Fibroblast of skin of left quadriceps (primary cell): ENCODE results near the gene KCNJ6.
"Not testable (repeated sequence)": the region's sequence is repeated elsewhere in the genome, so short reads cannot be mapped to it uniquely, and the experiment has no call there.

Experiments
- DNase-seq, 2 experiments: peaks; one replicate each; pipeline ENCODE4 v3.0.0-alpha.2; 2013; ENCODE audit warnings: low read depth in 2 of 2

The KCNJ6 gene

DNA sequence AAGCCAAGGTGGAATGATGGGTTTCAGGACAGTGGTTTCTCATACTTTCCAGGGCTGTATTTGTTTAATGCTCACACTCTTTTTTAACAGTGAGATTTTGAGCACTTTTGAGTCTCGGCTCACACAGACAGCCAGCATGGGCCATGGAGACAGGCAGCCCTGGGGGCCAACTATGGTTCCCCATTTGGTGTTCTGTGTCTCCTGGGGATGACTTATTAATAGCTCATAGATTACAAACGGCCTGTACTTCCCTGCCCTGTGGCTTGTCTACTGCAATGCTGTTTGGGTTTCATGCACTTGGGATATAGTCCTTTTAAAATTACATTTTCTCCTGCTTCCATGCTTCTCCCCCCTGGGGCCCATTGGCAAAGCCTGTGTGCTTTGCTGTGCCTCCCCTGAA, 178.3 kb downstream of the KCNJ6 start:
- no peak for DNase-seq

DNA sequence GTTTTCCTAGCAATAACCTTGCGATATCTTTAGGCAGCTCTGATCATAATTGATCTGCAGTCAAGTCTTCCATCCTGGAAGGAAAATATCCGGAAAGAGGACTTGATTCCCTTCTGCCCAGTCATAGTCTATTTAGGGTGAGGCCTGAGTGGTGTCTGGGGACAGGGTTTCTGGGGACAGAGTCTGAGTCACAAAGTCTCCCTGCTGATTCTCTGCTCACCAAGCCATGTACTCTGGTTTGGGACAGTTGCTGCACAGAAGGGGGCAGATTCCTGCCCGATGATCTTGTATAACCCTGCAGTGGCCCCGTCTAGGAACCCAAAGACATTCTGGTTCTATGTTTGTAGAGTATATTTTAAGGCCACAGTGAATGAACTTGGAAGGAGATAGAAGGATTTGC, 178.8 kb downstream of the KCNJ6 start:
- no peak for DNase-seq

DNA sequence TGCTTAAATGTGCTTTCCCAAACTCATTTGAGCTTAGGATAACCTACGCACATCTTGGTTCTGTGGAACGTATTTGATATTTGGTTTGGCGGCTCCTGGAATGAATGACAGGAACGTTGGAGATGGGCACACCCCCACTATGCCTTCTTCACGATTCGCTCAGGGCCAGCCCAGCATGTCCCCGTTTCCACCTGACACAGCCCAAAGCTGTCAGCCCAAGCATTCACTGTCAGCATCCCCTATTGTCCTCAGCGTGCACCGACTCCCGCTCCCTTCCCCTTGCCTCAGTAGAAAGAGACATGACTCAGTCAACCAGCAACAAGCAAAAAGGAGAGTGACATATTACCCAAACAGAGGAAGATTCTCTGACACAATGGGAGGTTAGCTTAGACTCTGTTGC, 181.4 kb downstream of the KCNJ6 start:
- DNase-seq = no peak

DNA sequence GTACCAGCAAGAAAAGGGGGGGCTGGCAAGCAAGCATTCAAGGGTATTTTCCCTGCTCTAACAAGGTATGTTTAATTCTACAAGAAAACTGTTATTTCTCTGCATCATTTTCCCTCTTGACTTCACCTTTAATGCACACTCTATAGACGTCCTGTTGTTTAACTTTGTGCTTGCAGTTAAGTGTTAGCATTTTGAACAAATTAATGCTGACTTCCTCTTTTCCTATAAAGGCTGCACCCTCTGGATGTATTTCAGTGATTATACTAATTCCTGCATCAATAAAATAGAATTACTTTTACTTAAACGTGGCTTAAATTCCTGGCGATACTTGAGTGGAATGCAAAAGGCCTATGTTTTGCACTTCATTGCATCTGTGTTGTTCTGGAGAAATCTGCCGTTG, 183.3 kb downstream of the KCNJ6 start:
- DNase-seq = no peak

DNA sequence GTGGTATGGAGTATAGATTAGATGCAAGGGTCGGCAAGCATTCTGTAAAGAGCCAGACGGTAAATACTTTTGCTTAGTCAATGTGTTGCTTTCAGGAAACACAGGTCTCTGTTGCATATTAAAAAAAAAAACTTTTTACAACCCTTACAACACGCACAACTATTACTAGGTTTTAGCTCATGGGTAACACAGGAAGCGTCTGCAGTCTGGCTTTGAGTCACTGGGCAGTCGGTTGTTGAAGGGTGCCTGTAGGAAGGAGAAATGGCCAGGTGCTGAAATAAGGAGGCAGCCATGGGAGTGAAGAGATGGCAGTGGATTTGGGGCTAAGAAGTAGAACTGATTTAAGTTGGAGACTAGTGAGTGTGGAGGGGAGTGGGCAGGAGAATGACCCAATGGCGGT, 192.1 kb downstream of the KCNJ6 start:
- DNase-seq = no peak

DNA sequence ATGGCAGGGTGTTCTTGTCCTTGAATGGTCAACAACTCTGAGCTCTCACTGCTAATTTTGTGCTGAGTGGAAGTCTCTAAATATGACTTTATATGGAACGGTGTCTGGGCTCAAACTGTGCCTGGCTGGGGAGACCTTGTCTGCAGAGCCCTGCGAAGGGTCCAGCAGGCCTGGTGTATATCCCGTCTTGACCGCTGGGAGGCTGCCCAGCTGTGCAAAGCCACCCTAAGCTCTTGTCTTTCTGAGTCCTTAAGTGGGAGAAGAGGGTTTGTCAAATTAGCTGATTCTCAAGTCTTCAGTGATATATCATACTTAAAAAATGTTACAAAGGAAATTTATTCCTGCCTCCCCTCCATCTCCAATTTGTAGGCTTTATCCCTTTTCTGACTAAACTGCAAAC, 198.7 kb downstream of the KCNJ6 start:
- DNase-seq = no peak

DNA sequence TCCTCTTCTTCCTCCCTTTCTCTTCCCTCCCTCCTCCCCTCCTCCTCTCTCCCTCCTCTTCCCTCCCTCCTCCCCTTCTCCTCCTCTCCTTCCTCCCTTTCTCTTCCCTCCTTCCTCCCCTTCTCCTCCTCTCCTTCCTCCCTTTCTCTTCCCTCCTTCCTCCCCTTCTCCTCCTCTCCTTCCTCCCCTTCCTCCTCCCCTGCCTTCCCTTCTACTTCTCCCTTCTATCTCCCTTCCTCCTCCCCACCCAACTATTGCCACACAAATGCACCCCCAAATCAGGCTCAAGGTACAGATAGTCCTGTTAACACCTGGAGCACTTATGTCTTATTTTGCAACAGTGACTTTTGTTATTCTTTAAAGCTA, 203.7 kb downstream of the KCNJ6 start:
- not testable (repeated sequence) for DNase-seq

DNA sequence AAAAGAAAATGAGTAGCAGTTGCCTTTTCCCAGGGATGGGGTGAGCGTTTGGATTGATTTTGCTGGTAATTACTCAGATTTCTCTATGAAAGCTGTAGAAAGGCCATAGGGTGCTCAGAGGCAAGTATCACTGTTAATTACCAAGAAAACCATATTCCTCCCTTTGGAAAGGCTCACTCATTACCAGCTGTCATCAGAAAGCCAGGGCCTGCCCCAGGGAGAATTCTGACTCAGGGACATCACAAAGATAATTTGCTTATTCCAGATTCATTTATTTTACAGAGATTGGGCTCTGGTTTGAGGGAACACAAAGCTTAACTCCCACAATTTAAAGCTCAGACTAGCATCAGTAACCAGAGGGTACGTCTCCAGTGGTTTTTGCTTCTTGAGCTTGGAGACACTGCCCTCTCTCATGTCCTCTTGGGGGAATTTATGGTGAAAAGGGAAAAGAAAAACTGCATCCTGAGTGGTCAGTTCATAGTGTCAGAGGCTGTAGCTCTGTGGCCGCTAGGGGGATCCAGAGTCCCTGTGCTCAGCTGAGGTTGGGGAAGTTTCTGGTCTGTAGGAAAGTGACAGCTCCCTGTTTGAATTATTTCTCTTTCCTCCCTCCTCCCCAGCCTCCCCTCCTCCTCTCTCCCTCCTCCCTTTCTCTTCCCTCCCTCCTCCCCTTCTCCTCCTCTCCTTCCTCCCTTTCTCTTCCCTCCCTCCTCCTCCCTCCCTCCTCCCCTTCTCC, 204.3 kb downstream of the KCNJ6 start:
- DNase-seq = peak; percentile 35 to 38

DNA sequence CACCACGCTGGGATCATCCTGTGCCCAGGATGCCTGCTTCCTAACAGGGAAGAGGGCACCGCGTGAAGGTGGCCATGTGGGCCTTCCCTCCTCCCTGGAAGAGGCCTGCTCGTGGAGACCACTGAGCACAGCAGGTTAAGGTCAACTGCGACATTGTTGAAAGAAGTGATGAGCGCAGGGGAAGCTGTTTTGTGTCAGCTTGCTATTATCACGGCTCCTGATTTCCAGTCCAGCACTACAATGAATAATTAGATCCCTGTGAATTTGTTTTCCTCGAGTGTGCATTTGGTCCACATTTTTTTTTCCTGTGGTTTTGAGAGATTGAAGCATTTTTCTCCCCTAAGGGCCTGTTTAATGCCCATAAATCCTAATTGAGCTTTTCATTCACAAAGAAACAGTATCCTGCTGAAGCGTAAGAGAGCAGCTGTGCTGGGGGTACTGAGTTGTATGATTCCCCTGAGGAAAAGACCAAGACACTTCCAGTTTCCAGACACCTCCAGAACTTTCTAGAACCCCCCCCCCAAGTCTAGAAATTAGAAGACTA, 204.9 kb downstream of the KCNJ6 start:
- DNase-seq = peak; percentile 21 to 30

DNA sequence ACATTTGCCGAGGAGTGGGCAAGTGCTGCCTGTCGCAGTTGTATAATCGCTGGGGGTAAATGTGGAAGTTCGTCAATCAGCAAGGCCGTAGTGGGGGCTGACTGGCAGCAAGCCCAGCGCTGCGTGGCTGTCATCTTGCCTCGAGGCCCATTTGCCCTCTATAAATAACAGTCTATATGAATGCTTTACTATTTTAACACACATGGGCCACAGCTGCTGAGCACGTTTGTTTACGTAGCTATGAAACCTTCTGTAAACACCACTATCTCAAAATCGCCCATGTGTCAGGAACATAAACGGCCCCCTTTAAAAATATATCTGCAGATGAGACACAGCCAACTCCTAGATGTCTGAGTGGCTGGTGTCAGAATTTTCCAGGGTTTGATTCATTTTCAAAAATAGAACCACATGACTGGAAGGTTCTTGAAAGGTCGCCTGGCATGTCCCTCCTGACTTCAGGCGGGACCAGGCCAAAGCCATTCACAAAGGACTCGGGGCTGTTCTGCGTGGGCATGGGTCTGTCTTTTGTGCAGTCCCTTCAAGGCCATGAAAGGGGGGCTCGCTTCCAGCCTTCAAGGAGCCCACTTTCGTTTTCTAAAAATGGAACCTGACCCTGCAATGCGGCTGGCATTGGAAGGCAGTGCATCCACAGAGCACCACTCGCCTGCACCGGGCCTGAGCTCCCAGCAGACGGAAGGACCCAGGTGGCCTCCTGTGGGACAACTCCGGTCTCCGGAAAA, 205.5 kb downstream of the KCNJ6 start:
- peak; percentile 52 to 65 for DNase-seq

DNA sequence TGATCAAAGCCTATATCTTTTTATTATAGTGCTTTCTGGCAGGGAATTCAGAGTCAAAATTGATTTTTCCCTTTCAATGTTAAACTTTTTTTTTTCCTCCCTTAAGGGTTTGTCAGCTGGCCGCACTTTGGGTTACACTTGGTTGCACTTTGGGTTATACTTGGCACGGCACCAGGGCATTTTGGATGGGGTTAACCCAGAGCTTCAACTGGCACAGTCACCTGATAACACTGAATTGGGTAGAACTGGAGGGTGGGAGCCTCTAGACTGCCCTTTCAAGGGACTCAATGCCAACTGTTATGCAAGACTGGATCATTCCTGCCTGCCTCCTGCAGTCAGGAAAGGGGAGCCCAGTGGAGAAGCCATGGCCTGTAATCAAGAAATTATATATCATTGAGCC, 211.5 kb downstream of the KCNJ6 start:
- DNase-seq = no peak

DNA sequence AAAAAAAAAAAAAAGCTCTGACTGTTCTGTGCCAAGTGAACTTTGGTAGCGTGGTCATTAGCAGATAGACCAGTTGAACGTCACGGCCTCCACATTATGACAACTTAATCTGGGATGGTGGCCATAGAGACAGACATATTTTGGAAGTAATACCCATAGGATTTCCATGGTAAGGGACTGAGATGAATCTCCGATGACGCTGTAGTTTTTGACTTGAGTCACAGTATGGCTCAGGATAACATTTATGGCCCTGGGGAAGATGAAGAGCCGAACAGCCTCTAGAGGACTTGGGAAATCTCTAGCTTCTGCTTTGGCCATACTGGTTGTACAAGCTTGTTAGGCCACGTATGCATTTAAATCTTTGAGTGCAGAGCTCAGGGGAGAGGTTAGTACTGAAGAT, 214.0 kb downstream of the KCNJ6 start:
- DNase-seq = no peak

DNA sequence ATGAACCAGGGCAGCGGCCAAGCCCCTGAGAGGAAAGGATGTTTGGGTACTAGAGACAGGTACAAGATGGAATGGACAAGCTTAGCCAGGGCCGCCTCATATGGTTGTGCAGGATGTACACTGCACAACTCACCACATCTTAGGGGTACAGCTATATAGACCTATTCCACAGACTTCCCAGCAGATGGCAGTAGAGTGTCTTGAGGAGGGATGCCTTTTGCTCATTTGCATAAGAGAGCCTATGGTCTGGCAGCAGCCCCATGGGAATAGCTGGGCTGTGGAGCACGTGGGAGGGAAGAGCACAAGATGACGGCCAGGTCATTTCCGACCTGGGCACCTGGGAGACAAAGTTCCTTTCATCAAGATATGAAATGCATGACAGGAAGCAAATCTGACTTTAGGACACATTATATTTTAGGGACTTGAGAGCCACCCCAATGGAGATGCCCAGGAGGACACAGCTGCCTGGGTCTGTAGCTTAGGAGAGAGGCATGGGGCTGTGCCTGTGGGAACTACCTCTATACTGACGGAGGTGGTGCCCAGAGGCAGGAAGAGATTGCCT, 215.5 kb downstream of the KCNJ6 start:
- peak; percentile 57 to 63 for DNase-seq

DNA sequence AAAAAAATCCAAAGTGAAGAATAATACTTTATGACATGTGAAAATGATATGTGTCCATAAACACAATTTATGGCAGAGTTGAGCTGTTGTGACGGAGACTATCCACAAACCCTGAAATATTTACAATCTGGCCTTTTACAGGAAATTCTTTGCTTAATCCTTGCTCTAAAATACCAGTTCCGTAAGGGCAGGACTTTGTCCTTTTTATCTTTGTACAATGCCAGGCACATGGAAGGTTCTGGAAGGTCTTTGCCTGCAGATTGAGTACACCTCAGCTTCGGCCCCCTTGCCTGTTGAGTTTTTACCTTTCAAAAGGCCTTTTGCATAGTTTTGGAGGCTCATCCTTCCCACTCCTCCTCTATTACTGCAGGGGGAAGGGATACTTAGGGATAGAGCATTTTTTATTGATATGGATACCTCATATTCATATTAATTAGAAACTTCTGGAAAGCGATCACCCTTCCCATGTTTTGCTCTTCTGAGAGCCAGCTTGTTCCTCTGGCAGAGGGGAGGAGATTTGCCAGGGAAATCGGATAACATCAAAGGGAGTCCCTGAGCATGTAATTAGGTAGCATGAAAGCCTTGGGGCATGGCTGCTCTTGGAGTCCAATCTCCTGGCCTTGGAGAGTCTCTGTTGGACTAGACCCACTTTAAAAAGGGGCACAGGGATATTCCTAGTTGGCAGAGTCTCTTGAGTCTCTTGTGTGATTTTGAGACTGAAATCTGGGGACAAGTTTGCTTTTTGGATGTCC, 217.1 kb downstream of the KCNJ6 start:
- DNase-seq = no peak

DNA sequence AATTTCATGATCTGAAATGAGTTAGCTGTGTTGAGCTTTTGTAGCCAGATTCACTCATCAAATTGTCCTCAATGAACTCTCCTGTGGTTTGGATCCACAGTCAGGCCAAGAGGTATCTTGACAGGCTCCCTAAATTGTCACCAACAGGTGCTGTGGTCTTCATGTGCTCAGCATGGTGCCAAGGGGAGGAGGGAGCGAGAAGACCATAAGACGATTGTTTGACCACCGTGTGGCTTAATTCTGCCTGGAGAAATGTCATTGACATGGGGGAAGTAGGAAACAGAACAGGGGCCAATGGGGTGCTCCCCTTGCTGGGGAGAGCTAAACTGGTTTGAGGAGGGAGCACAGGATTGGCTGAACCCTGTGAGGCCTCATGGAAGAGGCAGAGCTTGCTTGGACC, 219.3 kb downstream of the KCNJ6 start:
- DNase-seq = no peak

DNA sequence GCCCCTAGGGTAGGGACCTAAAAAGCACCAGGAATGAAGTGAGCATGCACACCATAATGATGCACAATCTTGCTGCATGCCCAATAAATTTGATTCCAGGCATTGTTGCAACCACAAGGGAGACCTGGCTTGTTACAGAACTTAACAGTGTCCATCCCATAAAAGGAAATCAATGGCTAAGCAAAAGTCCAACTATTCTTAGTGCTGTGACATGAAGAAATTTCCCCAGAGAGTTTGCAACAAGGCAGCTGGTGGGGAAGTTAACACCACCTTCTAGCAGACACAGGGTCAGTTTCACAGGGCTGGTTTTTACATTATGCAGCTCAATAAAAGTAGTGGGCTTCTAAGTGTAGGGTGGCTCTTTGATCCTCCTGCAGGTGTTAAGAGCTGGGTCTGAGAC, 221.1 kb downstream of the KCNJ6 start:
- no peak for DNase-seq

DNA sequence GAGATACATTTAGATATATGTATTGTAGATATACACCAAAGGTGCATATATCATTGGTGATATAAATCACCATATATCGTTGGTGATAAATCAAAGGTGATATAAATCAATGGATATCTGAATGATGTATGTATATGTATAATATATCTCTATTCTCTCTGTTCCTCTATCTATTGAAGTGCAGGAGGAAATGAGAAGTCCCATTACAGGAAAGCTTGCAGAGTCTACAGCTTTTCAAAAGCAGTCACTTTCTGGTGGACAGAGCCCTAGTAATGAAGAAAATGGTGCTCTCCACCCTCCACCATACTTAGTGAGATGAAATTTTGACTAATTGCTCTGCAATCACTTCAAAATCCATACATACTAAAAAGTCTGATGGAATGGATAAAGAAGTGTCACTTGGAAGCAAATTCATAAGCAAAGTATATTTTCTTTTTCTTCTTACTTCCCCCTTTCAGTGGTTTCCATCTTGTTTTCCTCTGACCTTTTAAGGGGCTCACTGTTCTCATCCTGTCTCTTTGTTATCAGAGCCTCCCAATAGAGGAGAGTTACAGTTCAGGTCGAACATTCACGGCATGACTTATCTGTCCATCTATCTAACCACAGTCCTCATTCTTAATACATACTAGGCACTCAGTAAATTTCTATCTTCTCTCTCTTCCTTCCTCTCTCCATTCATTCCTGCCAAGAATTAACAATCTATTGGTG, 227.2 kb downstream of the KCNJ6 start:
- no peak for DNase-seq

DNA sequence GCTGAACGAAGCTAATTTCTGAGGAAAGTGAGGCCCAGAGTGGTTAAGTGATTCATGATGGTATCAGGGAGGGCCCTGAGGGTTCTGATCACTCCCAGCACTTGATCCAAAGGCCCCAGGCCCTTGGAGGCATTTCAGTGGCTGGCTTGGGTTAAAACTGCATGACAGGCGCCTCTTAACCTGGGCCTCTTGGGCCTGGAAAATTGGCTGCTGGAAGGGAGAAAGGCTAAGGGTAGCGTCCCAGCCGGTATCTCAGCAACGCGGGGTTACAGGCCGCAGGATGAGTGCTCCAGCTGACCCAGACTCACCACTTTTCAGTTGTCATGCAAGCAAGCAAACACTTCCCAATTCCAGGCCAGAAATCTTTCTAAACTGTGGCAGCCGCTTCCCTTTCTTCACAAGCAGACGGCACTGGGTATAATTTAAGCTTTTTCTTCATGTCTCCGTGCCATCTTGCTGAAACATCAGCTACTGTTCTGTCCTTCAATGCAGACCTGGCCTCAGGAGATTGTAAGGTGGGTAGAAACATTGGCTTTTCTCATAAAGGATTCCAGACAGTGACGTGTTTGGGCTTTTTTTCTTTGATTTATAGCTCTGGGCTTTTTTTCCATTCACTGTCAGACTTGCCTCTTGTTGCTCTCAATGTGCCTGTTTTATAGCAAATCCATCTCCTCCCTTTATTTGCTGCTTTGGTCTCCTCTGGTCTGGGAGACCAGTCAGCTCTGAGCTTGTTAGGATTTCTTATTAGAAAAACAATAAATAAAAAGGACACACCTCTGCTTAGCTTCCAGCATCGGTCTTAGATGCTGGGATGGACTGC, 229.1 kb downstream of the KCNJ6 start:
- DNase-seq = no peak

DNA sequence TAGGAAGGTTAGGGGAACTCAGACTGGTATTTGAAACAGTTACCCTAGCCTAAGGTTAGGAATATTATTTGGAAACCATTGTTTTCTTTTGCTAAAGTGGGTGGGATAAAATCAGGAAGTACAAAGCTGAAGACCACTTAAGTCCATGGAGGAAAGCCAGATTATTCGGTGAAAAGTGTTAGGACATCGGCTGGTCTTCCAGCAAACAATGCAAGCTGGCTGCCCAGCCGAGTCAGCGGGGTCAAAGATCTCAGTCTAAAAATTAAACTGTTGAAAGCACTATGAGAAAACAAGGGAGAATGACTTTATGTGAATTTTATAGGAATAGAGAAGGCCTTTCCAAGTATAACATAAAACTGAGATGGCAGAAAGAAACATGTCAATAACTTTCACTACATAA, 231.7 kb downstream of the KCNJ6 start:
- DNase-seq = no peak

DNA sequence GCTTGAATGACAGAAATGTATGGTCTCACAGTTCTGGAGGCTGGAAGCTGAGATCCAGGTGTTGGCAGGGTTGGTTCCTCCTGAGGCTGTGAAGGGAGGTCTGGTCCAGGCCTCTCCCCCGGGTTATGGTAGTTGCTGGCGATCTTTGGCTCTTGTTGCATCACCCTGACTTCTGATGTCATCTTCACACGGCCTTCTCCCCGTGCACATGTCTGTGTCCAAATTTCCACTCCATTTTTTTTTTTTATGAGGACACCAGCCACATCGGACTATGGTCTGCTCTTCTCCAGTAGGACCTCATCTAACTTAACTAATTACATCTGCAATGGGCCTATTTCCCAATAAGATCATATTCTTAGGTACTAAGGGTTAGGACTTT, 232.2 kb downstream of the KCNJ6 start:
- no peak for DNase-seq
